HUES64 (cell line): ENCODE data around the gene ZC3H12D.

Experiments used
- H3K27ac ChIP-seq: 2 replicates; pipeline ENCODE4 v1.7.0; 2013; ENCODE audit warnings: low read depth, low read length, inconsistent platforms
- H3K27me3 ChIP-seq: 2 replicates; pipeline ENCODE4 v1.6.1; 2013; ENCODE audit warnings: mild to moderate bottlenecking, low read length; ENCODE audit not compliant: insufficient read depth
- H3K36me3 ChIP-seq: 2 replicates; pipeline ENCODE4 v1.6.1; 2013; ENCODE audit warnings: mild to moderate bottlenecking, low read length; ENCODE audit not compliant: insufficient read depth
- H3K4me1 ChIP-seq: 2 replicates; pipeline ENCODE4 v1.6.1; 2013; ENCODE audit warnings: mild to moderate bottlenecking, low read length, moderate library complexity; ENCODE audit not compliant: insufficient read depth
- H3K4me3 ChIP-seq: 2 replicates; pipeline ENCODE4 v1.5.1; 2013; ENCODE audit warnings: mild to moderate bottlenecking, low read length, moderate library complexity
- H3K9ac ChIP-seq: 2 replicates; pipeline ENCODE4 v1.6.1; 2013; ENCODE audit warnings: mild to moderate bottlenecking, low read depth, low read length
- H3K9me3 ChIP-seq: 2 replicates; pipeline ENCODE4 v1.6.1; 2013; ENCODE audit warnings: low read depth, low read length; ENCODE audit not compliant: insufficient read depth
- WGBS: fragments of 150-250, 120-280 bp; methylation state at CpG from one replicate; pipeline ENCODE4 v1.1.7; 2013; ENCODE audit warnings: missing lambda C conversion rate; 5-methylcytosine and 5-hydroxymethylcytosine counted together

ZC3H12D gene

DNA sequence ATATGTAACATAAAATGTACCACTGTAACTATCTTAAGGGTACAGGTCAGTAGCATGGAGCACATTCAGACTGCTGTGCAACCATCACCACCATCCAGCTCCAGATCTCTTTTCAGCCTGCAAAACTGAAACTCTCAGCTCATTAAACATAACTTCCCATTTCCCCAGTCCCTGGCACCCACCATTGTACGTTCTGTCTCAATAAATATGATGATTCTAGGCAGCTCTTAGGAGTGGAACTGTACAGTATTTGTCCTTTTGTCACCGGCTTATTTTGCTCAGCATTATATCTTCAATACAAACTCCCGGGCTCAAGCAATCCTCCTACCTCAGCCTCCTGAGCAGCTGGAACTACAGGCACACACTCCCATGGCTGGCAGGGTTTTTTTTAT is 1.5 kb downstream of the ZC3H12D start:
- no peak overlapping the region for H3K9ac ChIP-seq
- no peaks in the 10 kb centered on the region for H3K36me3 ChIP-seq
- no peak overlapping the region for H3K27ac ChIP-seq
- no peak overlapping the region for H3K4me3 ChIP-seq
- H3K4me1 ChIP-seq, result no peaks in the 10 kb centered on the region
- no peaks in the 10 kb centered on the region for H3K27me3 ChIP-seq
- H3K9me3 ChIP-seq, result no peaks in the 10 kb centered on the region
- 85% methylated on average over 3 of the region's 3 CpGs for WGBS

DNA sequence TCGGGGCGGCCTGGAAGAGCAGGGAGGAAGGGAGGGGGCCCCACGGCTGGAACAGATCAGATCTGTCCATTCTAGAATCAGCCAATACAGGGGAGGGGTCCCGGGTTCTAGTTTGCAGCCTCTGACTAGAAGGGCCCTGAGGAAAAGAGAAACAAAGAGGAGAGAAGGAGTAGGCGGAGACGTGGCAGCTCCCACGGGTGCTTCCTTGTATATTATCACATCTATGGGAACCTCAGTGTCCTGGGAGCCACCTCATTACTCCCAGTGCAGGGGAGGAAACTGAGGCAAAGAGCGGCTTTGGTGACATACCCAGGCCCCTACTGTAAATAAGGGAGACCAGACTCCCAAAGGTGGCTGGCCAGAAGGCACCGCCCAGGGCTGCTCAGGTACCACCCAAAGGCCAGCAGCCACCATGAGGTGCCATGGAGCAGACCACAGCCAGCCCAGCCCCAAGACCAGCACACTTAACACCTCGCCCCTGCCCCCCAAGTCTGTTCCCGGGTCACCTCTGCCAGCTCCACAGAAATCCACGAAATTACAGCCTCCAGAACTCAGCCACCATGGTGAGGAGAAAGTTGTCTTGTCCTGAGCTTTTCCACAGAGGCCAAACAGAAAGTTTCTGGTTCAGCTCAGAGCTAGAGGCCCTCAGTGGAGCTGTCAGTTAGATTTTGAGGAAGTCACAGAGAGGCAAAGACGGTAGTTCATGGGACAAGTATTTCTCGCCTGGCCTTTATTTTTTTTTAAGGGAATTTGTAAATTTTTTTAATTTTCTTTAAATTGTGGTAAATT is 2.1 kb downstream of the ZC3H12D start:
- H3K4me1 ChIP-seq, result no peaks in the 10 kb centered on the region
- H3K4me3 ChIP-seq, result no peak overlapping the region
- no peaks in the 10 kb centered on the region for H3K36me3 ChIP-seq
- no peaks in the 10 kb centered on the region for H3K27me3 ChIP-seq
- H3K27ac ChIP-seq, result no peak overlapping the region
- no peaks in the 10 kb centered on the region for H3K9me3 ChIP-seq
- no peak overlapping the region for H3K9ac ChIP-seq
- 86% methylated on average over 14 of the region's 14 CpGs for WGBS

DNA sequence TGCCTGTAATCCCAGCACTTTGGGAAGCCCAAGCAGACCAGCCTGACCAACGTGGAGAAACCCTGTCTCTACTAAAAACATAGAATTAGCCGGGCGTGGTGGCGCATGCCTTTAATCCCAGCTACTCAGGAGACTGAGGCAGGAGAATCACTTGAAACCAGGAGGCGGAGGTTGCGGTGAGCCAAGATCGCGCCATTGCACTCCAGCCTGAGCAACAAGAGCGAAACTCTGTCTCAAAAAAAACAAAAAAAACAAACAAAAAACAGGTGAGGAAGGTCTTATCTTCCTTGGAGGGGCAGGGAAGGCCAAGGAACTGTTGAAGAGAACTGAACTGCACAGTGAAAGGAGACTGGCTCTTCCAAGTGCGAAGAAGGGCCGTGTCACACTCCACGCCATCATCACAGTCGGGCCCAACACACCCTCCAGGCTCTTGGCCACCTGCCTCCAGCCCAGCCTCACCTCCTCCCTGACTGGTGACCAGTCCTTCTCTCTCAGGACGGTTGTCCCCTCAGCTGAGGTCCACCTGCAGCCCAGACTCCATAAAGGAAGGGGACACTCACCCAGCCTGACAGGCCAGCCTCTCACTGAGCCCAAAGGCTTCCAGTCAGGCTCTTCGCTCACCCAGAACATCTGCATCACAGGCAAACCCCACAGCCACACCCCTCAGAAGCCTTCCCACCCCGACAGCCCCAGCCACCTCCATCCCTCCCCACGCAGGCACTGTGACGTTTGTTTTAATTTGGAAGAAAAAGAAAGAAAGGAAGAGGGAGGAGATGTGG is 4.1 kb downstream of the ZC3H12D start:
- H3K36me3 ChIP-seq, result no peaks in the 10 kb centered on the region
- H3K9ac ChIP-seq, result no peak overlapping the region
- H3K27me3 ChIP-seq, result no peaks in the 10 kb centered on the region
- no peaks in the 10 kb centered on the region for H3K9me3 ChIP-seq
- WGBS, result 90% methylated on average over 16 of the region's 18 CpGs
- no peak overlapping the region for H3K4me3 ChIP-seq
- no peaks in the 10 kb centered on the region for H3K4me1 ChIP-seq
- no peak overlapping the region for H3K27ac ChIP-seq

DNA sequence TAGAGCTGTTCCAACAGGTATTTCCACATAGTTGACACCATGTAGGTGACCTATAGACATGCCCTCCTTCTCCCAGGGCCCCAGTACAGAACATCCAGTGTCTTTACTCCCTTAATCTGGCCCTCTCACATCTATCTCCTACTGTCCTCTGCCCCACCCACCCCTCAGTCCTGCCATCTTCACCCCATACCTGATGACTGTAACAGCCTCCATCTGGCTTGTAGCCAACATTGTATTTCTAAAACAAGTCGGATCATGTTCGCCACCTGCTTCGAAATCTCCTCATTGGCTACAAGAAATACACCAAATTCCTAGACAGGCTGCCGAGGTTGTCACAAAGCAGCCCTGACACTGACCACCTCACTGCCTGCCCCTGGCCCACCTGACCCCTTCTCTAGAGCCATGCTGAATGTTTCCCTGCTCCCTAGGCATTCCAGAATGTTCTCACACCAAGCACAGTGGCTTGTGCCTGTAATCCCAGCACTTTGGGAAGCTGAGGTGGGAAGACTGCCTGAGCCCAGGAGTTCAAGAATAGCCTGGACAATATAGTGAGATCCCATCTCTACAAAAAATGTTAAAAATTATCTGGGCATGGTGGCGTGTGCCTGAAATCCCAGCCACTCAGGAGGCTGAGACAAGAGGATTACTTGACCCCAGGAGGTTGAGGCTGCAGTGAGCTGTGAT is 6.0 kb downstream of the ZC3H12D start:
- H3K27ac ChIP-seq, result no peak overlapping the region
- 95% methylated on average over 5 of the region's 5 CpGs for WGBS

GRCh38 chr6:149477544-149477943 is 7.3 kb downstream of the ZC3H12D start:
- Histone ChIP-seq H3K9me3 (no peaks in the 10 kb centered on the region), H3K9ac (no peak overlapping the region), H3K27ac (no peak overlapping the region), H3K36me3 (no peaks in the 10 kb centered on the region), H3K27me3 (no peaks in the 10 kb centered on the region), H3K4me3 (no peak overlapping the region), H3K4me1 (peaks cover 4% of the 10 kb centered on the region; the same call in 1 of the 2 replicates)
- WGBS, result 94% methylated on average over 5 of the region's 5 CpGs

More for the DNA sequence above, 6.0 kb downstream of the ZC3H12D start:
- H3K27me3 ChIP-seq, result no peaks in the 10 kb centered on the region
- H3K4me3 ChIP-seq, result no peak overlapping the region
- no peaks in the 10 kb centered on the region for H3K9me3 ChIP-seq
- no peak overlapping the region for H3K9ac ChIP-seq
- H3K4me1 ChIP-seq, result no peaks in the 10 kb centered on the region
- H3K36me3 ChIP-seq, result no peaks in the 10 kb centered on the region

DNA sequence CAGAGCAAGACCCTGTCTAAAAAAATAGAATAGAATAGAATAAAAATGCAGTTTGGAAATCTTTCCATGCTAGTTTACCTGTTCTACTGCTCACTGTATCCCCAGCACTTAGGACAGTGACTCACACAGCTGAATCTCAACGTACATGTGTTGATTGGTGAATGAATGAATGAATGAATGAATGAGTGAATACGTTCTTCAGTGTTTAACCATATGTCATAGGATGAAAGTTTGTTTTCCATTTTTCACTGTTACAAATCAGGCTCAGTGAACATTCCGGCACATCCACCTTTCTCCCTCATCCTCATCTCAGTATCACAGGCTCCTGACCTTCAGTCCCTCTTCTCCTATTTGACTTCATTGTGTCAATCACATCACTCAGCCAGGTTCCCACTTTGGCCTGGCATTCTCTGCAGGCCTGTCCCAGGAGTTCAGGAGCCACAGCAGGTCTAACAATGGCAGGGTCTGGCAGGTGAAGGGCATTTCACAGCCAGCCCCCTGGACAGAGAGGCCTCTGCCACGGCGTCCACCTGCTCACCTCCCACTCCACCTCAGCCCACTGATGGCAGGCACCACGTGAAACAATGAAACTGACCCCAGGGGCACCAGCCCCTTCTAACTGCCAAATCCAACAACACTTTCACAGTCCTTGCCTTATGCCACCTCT is 7.9 kb downstream of the ZC3H12D start:
- no peak overlapping the region for H3K4me3 ChIP-seq
- peaks cover 4% of the 10 kb centered on the region; the same call in 1 of the 2 replicates for H3K4me1 ChIP-seq
- H3K27me3 ChIP-seq, result no peaks in the 10 kb centered on the region
- no peaks in the 10 kb centered on the region for H3K9me3 ChIP-seq
- no peaks in the 10 kb centered on the region for H3K36me3 ChIP-seq
- H3K9ac ChIP-seq, result no peak overlapping the region
- no peak overlapping the region for H3K27ac ChIP-seq
- 75% methylated on average over 6 of the region's 6 CpGs for WGBS

- no peaks in the 10 kb centered on the region for H3K27me3 ChIP-seq
- 93% methylated on average over 30 of the region's 30 CpGs for WGBS
- no peak overlapping the region for H3K4me3 ChIP-seq
- no peaks in the 10 kb centered on the region for H3K9me3 ChIP-seq
- no peaks in the 10 kb centered on the region for H3K36me3 ChIP-seq
- H3K9ac ChIP-seq, result no peak overlapping the region
- H3K4me1 ChIP-seq, result peaks cover 4% of the 10 kb centered on the region; the same call in 1 of the 2 replicates
- H3K27ac ChIP-seq, result no peak overlapping the region
Observed at GRCh38 chr6:149474108-149474935, 10.5 kb downstream of the ZC3H12D start.

GRCh38 chr6:149473080-149474052 is 11.4 kb downstream of the ZC3H12D start:
- Histone ChIP-seq H3K4me1 (peaks cover 4% of the 10 kb centered on the region; the same call in 1 of the 2 replicates), H3K36me3 (no peaks in the 10 kb centered on the region), H3K9ac (no peak overlapping the region), H3K9me3 (no peaks in the 10 kb centered on the region), H3K4me3 (no peak overlapping the region), H3K27ac (no peak overlapping the region), H3K27me3 (no peaks in the 10 kb centered on the region)
- 73% methylated on average over 20 of the region's 21 CpGs for WGBS

- WGBS, result 93% methylated on average over 5 of the region's 5 CpGs
- no peak overlapping the region for H3K4me3 ChIP-seq
- H3K9ac ChIP-seq, result no peak overlapping the region
- H3K27ac ChIP-seq, result no peak overlapping the region
- H3K27me3 ChIP-seq, result no peaks in the 10 kb centered on the region
- H3K4me1 ChIP-seq, result peaks cover 4% of the 10 kb centered on the region; the same call in 1 of the 2 replicates
- no peaks in the 10 kb centered on the region for H3K9me3 ChIP-seq
- H3K36me3 ChIP-seq, result no peaks in the 10 kb centered on the region
Observed at GRCh38 chr6:149472241-149472640, 12.6 kb downstream of the ZC3H12D start.
